MCF 10A (cell line): ENCODE results near the gene SLC7A7. TPM values are rescaled to one million over a fixed set of nuclear protein-coding genes. Genes with fewer than 3 reads are reported as not detected.

Experiments used
- BruUV-seq: library from RNA; stranded (reverse); fragments of 400-500 nt; replicated peaks from 2 replicates; lab custom pipeline; 2021; lab: Mats Ljungman, UMichigan
- CTCF ChIA-PET: fragments of 300-600 bp; sonication (Branson Sonifier 250); formaldehyde crosslinking; extraction: SDS; loops from one replicate; lab custom pipeline; 2021; ENCODE audit warnings: antibody characterized with exemption, inconsistent platforms; lab: Yijun Ruan, JAX
- POLR2A ChIA-PET: fragments of 300-600, 350-650 bp; sonication (Branson Sonifier 250); formaldehyde crosslinking; extraction: SDS; loops from one replicate; lab custom pipeline; 2020; ENCODE audit warnings: antibody characterized with exemption, inconsistent platforms; lab: Yijun Ruan, JAX
- DNase-seq: peaks from one replicate; pipeline ENCODE4 v3.0.0-alpha.2; 2018; ENCODE audit not compliant: unreplicated experiment
- H3K27ac Mint-ChIP-seq: one replicate; pipeline ENCODE4 v1.8.0; 2022; ENCODE audit warnings: mild to moderate bottlenecking, low read depth, mixed read lengths; ENCODE audit not compliant: unreplicated experiment
- H3K27me3 Mint-ChIP-seq: one replicate; pipeline ENCODE4 v1.8.0; 2022; ENCODE audit warnings: mixed read lengths; ENCODE audit not compliant: insufficient read depth, unreplicated experiment
- H3K36me3 Mint-ChIP-seq: one replicate; pipeline ENCODE4 v1.8.0; 2022; ENCODE audit warnings: mild to moderate bottlenecking, moderate library complexity, mixed read lengths; ENCODE audit not compliant: insufficient read depth, unreplicated experiment
- H3K4me1 Mint-ChIP-seq: one replicate; pipeline ENCODE4 v1.8.0; 2022; ENCODE audit warnings: mixed read lengths; ENCODE audit not compliant: insufficient read depth, unreplicated experiment
- H3K4me3 Mint-ChIP-seq: one replicate; pipeline ENCODE4 v1.8.0; 2022; ENCODE audit warnings: mild to moderate bottlenecking, moderate library complexity, mixed read lengths; ENCODE audit not compliant: unreplicated experiment
- H3K9me3 Mint-ChIP-seq: one replicate; pipeline ENCODE4 v1.8.0; 2022; ENCODE audit warnings: mixed read lengths; ENCODE audit not compliant: unreplicated experiment
- intact Hi-C: fragments of 100-400 bp; cut with micrococcal nuclease; formaldehyde crosslinking; loops from 2 replicates; pipeline ENCODE4 v1.14.1; 2022
- total RNA-seq: library from RNA; stranded (reverse); gene quantifications from 2 replicates; pipeline ENCODE4 v1.2.3, GENCODE V29; 2022
- TF ChIP-seq, protein P1 (sequence below): fragments of 200-600 bp; IDR thresholded peaks from one replicate; pipeline ENCODE4 v1.8.0; 2022; ENCODE audit warnings: antibody characterized with exemption, mild to moderate bottlenecking; ENCODE audit not compliant: unreplicated experiment

Gene SLC7A7
- total RNA-seq, 1 experiment from 2014 or later = 0.98 TPM

DNA sequence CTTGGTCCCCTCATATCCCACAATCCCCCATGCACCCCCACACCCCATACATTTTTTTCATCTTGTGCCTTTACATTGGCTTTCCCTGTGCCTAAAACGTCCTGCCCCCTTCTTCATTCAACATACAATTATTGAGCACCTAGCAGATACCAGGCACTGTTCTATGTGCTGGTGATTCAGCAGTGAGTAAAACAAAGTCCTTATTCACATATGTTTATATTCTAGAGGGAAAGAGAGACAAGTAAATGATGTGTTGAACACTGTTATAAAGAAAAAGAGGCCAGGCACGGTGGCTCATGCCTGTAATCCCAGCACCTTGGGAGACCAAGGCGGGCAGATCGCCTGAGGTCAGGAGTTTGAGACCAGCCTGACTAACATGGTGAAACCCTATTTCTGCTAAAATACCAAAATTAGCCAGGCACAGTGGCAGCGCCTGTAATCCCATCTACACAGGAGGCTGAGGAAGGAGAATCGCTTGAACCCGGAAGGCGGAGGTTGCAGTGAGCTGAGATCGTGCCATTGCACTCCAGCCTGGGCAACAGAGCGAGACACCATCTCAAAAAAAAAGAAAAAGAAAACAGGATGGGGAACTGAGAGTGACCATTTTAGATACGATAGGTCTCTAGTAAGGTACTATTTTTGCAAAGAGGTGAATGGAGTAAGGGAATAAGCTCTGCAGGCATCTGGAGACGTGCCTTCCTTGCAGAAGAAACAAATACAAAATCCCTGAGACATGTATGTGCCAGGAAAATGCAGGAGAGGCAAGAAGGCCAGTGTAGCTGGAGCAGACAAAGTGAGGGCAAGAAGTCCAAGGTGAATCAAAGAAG is 12.2 kb downstream of the SLC7A7 start:
- intact Hi-C loops = no loop called here
- BruUV-seq = no TSS peak
- peaks cover 8% of the 10 kb centered on the region for H3K9me3 Mint-ChIP-seq
- H3K4me3 Mint-ChIP-seq = no peak overlapping the region
- H3K36me3 Mint-ChIP-seq = no peaks in the 10 kb centered on the region
- H3K4me1 Mint-ChIP-seq = peaks cover 10% of the 10 kb centered on the region
- peaks cover 21% of the 10 kb centered on the region for H3K27me3 Mint-ChIP-seq
- TF ChIP-seq, protein P1, sequence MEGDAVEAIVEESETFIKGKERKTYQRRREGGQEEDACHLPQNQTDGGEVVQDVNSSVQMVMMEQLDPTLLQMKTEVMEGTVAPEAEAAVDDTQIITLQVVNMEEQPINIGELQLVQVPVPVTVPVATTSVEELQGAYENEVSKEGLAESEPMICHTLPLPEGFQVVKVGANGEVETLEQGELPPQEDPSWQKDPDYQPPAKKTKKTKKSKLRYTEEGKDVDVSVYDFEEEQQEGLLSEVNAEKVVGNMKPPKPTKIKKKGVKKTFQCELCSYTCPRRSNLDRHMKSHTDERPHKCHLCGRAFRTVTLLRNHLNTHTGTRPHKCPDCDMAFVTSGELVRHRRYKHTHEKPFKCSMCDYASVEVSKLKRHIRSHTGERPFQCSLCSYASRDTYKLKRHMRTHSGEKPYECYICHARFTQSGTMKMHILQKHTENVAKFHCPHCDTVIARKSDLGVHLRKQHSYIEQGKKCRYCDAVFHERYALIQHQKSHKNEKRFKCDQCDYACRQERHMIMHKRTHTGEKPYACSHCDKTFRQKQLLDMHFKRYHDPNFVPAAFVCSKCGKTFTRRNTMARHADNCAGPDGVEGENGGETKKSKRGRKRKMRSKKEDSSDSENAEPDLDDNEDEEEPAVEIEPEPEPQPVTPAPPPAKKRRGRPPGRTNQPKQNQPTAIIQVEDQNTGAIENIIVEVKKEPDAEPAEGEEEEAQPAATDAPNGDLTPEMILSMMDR = no peak
- DNase-seq = no peak
- H3K27ac Mint-ChIP-seq = no peak overlapping the region
- ChIA-PET CTCF (interaction anchor here (0.6 kb wide), 2 partner anchors 12 to 21 kb away, joined by 3 read pairs; no protein-coding TSS in a partner anchor), POLR2A (interaction anchor here (0.6 to 0.7 kb wide), 2 partner anchors 37 to 196 kb away, joined by 3 to 4 read pairs; no protein-coding TSS in a partner anchor)

DNA sequence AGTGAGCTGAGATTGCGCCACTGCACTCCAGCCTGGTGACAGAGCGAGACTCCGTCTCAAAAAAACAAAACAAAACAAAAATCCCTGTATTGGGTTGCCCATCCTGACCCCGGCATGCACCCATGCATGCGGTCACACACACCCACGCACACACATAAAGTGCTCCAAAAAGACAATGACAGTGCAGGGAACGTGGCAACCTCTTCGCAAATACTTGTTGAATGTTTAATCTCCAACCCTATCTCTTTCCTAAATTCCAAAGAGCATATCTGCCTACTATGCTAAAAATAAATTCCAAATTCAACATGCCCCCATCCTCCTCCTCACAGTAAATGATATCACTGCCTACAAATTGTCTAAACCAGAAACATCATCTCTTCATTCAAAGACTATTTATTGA is 13.5 kb downstream of the SLC7A7 start:
- TF ChIP-seq, protein P1 = no peak
- H3K4me3 Mint-ChIP-seq = no peak overlapping the region
- H3K27me3 Mint-ChIP-seq = peaks cover 25% of the 10 kb centered on the region
- intact Hi-C loops = no loop called here
- H3K36me3 Mint-ChIP-seq = no peaks in the 10 kb centered on the region
- DNase-seq = no peak
- ChIA-PET POLR2A (no interaction called here), CTCF (no interaction called here)
- peaks cover 8% of the 10 kb centered on the region for H3K9me3 Mint-ChIP-seq
- no peak overlapping the region for H3K27ac Mint-ChIP-seq
- no TSS peak for BruUV-seq
- peaks cover under 1% of the 10 kb centered on the region for H3K4me1 Mint-ChIP-seq

DNA sequence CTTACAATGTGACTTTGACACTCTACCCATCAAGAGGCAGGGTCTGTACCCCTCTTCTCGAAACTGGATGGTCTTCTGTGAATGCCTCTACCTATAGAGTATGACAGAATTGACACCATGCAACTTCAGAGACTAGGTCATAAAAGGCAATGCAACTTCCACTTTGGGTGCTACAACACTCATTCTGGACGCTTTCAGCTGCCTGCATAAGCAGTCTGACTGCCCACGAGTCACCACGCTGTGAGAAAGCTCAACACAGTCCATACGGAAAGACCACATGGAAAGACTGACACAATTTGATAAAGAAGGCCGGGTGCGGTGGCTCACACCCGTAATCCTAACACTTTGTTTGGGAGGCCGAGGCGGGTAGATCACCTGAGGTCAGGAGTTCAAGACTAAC is 14.9 kb downstream of the SLC7A7 start:
- no TSS peak for BruUV-seq
- no peak for DNase-seq
- ChIA-PET CTCF (interaction anchor here (0.7 kb wide), 1 partner anchor 100 kb away, joined by 3 read pairs; no protein-coding TSS in a partner anchor), POLR2A (no interaction called here)
- no peak overlapping the region for H3K4me3 Mint-ChIP-seq
- peaks cover 6% of the 10 kb centered on the region for H3K4me1 Mint-ChIP-seq
- no peaks in the 10 kb centered on the region for H3K36me3 Mint-ChIP-seq
- H3K9me3 Mint-ChIP-seq = peaks cover 8% of the 10 kb centered on the region
- intact Hi-C loops = no loop called here
- peaks cover 25% of the 10 kb centered on the region for H3K27me3 Mint-ChIP-seq
- TF ChIP-seq, protein P1 = no peak
- H3K27ac Mint-ChIP-seq = no peak overlapping the region

DNA sequence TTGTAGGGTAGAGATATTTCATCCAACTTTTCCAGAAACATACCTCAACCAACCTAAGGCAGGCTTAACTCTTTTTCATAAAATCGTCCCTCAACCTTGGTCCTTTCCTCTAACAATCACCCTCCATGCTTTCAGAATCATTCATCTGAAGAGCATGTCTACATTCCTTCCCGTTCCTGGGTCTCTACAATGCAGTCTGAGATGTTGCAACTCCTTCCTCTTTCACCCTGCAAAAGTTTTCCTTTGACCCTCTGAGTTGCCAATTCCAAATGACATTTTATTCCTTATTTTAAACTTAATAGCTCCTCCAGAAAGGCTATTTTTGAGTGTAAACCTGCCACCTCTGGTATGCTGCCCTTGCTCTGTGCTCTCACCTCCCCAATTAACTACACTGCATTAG is 16.7 kb downstream of the SLC7A7 start:
- Mint-ChIP-seq H3K36me3 (no peaks in the 10 kb centered on the region), H3K4me1 (peaks cover 6% of the 10 kb centered on the region), H3K27me3 (peaks cover 25% of the 10 kb centered on the region), H3K4me3 (no peak overlapping the region), H3K27ac (no peak overlapping the region), H3K9me3 (peaks cover 8% of the 10 kb centered on the region)
- TF ChIP-seq, protein P1 = no peak
- BruUV-seq = no TSS peak
- intact Hi-C loops = no loop called here
- CTCF ChIA-PET = no interaction called here
- POLR2A ChIA-PET = no interaction called here
- no peak for DNase-seq
